Neural cell (in vitro differentiated cells): ENCODE measurements around the gene LPGAT1.

Experiments used
- EZH2 ChIP-seq: fragments of 200-600, 300-800 bp; shearing (Covaris generic), sonication (generic); IDR thresholded peaks from 2 replicates; pipeline ENCODE4 v1.6.1; 2014; ENCODE audit warnings: antibody characterized with exemption, low read length, borderline replicate concordance, mild to moderate bottlenecking; ENCODE audit not compliant: insufficient read depth, poor library complexity, severe bottlenecking
- POLR2AphosphoS5 ChIP-seq: IDR thresholded peaks from 2 replicates; pipeline ENCODE4 v1.6.1; 2012

DNA sequence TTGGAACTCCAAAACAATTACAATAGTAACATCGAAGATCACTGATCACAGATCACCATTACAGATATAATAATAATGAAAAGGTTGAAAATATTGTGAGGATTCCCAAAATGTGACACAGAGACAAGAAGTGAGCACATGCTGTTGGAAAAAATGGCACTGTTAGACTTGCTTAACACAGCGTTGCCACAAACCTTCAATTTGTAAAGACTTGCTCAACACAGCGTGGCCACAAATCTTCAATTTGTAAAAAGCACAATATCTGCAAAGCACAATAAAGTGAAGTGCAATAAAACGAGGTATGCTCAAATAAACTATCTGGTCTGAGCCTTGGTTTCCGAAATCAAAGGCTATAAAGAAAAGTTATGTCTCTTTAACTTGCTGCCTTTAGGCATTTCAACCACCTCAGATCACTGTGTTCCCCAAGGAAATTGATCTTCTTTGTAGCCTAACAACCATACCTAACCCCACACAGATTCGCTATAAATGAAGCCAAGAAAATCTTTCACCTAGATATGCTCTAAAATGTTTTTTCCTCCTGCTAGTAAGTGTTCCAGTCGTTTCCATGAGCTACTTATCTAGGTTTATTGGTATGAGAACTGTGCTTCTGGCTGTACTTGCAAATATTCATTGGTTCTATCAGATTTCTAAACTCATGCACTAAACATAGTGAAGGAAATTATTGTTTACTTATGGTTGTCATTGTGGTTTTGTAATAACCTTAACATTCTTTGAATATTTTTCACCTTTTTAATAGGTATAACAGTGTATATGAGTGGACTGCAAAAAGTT lies 13.1 kb upstream of the LPGAT1 start:
- TF ChIP-seq EZH2 (no peak), POLR2AphosphoS5 (no peak)
